ENCODE data around the gene ZNF626. TPM values are rescaled to one million over a fixed set of nuclear protein-coding genes. Genes with fewer than 3 reads are reported as not detected.

The ZNF626 gene
- total and polyA plus RNA-seq, 2 of the 4 experiments (the other 2 are of a cell fraction), result 1.6 to 3.2 TPM

- H3K79me1 ChIP-seq (ENCODE audit: low read depth in 1 of 2, low read length in 2 of 2), result no peaks in the 10 kb centered on the region
- H4K20me1 ChIP-seq (ENCODE audit: insufficient read depth, low read length), result no peaks in the 10 kb centered on the region
- TF ChIP-seq CEBPB (IDR thresholded peaks at IDR 0.05; ENCODE audit: low read depth, low read length) (no peak), BHLHE40 (IDR thresholded peaks at IDR 0.05; ENCODE audit: low read depth, low read length) (no peak), RFX5 (IDR thresholded peaks at IDR 0.05; ENCODE audit: low read depth, low read length) (no peak), FOS (IDR thresholded peaks at IDR 0.05; ENCODE audit: low read depth, low read length) (no peak), CTCF (conservative IDR thresholded peaks at IDR 0.05; ENCODE audit: low read depth, low read length) (no peak), USF2 (IDR thresholded peaks at IDR 0.05; ENCODE audit: low read depth, low read length) (no peak), CHD1 (IDR thresholded peaks at IDR 0.05; ENCODE audit: low read depth, low read length) (no peak), POLR2A (IDR thresholded peaks at IDR 0.05; ENCODE audit: low read depth, low read length) (no peak), MAZ (IDR thresholded peaks at IDR 0.05; ENCODE audit: borderline replicate concordance, low read depth, low read length) (no peak), RAD21 (IDR thresholded peaks at IDR 0.05; ENCODE audit: low read length) (no peak), MAFK (IDR thresholded peaks at IDR 0.05; ENCODE audit: low read depth, low read length) (no peak), NFE2L2 (IDR thresholded peaks at IDR 0.05; ENCODE audit: low read depth, low read length) (no peak), SMC3 (IDR thresholded peaks at IDR 0.05; ENCODE audit: low read depth, low read length) (no peak), ELK1 (IDR thresholded peaks at IDR 0.05; ENCODE audit: borderline replicate concordance, low read depth, low read length) (no peak), RCOR1 (IDR thresholded peaks at IDR 0.05; ENCODE audit: insufficient replicate concordance, low read length) (no peak), MXI1 (IDR thresholded peaks at IDR 0.05; ENCODE audit: borderline replicate concordance, low read depth, low read length) (no peak)
- no peaks in the 10 kb centered on the region for H3K27me3 ChIP-seq (ENCODE audit: control insufficient read depth, insufficient read depth, low read length)
- H3K18ac ChIP-seq (ENCODE audit: low read depth, low read length), result no peak overlapping the region
- H4K5ac ChIP-seq (ENCODE audit: low read depth, low read length), result no peak overlapping the region
- no TSS peak for BruUV-seq (replicated peaks)
- H3K4me3 ChIP-seq (ENCODE audit: insufficient read depth, low read depth, low read length), result no peak overlapping the region
- no peak overlapping the region for H3K4ac ChIP-seq (ENCODE audit: low read depth, low read length)
- 60% methylated on average over 1 of the region's 5 CpGs; no CpG with 5 or more reads in 1 of the 2 experiments for WGBS, 2 experiments (ENCODE audit: extremely low coverage in 2 of 2, insufficient read length in 1 of 2)
- H2AK5ac ChIP-seq (ENCODE audit: low read depth, low read length), result no peak overlapping the region
- no peak overlapping the region for H2BK5ac ChIP-seq (ENCODE audit: low read depth, low read length, poor library complexity, severe bottlenecking)
- H3K9ac ChIP-seq (ENCODE audit: low read depth, low read length), result no peak overlapping the region
- no peak overlapping the region for H3K56ac ChIP-seq (ENCODE audit: extremely low read depth, insufficient read depth, low read length)
- H3K4me1 ChIP-seq (ENCODE audit: control insufficient read depth, insufficient read depth, low read length), result no peaks in the 10 kb centered on the region
- intact Hi-C loops (cut with micrococcal nuclease) (no loop called here), dilution Hi-C loops (cut with HindIII; ENCODE audit: low sequenced_read_pairs, unreplicated experiment) (no loop called here), in situ Hi-C loops (cut with MboI; ENCODE audit: low sequenced_read_pairs) (no loop called here)
- POLR2A ChIA-PET (ENCODE audit: unreplicated experiment), result no interaction called here
- no peak overlapping the region for H3K27ac ChIP-seq (ENCODE audit: insufficient read depth, low read length)
- H3K9me1 ChIP-seq (ENCODE audit: insufficient read depth, low read length), result no peaks in the 10 kb centered on the region
- no peak overlapping the region for H3K14ac ChIP-seq (replicated peaks; ENCODE audit: low read depth, low read length)
- H3K36me3 ChIP-seq (ENCODE audit: control insufficient read depth, insufficient read depth, low read length), result no peaks in the 10 kb centered on the region
- no peak overlapping the region for H2BK20ac ChIP-seq (ENCODE audit: low read depth, low read length)
- H2BK15ac ChIP-seq (ENCODE audit: low read depth, low read length), result no peak overlapping the region
- DNase-seq, result no peak
- H3K23ac ChIP-seq (ENCODE audit: low read depth, low read length), result no peak overlapping the region
- H3K4me2 ChIP-seq (ENCODE audit: low read depth, low read length), result no peak overlapping the region
- H4K8ac ChIP-seq (ENCODE audit: low read depth in 2 of 2, low read length in 2 of 2), result no peak overlapping the region
- H3K9me3 ChIP-seq (ENCODE audit: control insufficient read depth, insufficient read depth, low read length), result peaks cover 25% of the 10 kb centered on the region
- no peak overlapping the region for H4K91ac ChIP-seq (ENCODE audit: insufficient read depth, low read depth, low read length)
- CTCF ChIA-PET, result interaction anchor here (0.6 kb wide), 1 partner anchor 84 kb away, joined by 3 read pairs; no protein-coding TSS in a partner anchor
- no peak overlapping the region for H2AK9ac ChIP-seq (replicated peaks; ENCODE audit: low read depth, low read length, poor library complexity)
- no peak; the same call in 1 of the 2 replicates for ATAC-seq (ENCODE audit: low read depth)
- no peak overlapping the region for H2AFZ ChIP-seq (replicated peaks; ENCODE audit: low read length, poor library complexity)
- no peak overlapping the region for H2BK120ac ChIP-seq (ENCODE audit: low read depth, low read length)
Observed at GRCh38 chr19:20612711-20613316, 48.6 kb downstream of the ZNF626 start.
